ENCODE measurements around the gene RHBDL1. TPM values are rescaled to one million over a fixed set of nuclear protein-coding genes. Genes with fewer than 3 reads are reported as not detected.

Gene RHBDL1
- total and polyA plus RNA-seq, 2 experiments from 2014 or later = 8.4 to 10.1 TPM

DNA sequence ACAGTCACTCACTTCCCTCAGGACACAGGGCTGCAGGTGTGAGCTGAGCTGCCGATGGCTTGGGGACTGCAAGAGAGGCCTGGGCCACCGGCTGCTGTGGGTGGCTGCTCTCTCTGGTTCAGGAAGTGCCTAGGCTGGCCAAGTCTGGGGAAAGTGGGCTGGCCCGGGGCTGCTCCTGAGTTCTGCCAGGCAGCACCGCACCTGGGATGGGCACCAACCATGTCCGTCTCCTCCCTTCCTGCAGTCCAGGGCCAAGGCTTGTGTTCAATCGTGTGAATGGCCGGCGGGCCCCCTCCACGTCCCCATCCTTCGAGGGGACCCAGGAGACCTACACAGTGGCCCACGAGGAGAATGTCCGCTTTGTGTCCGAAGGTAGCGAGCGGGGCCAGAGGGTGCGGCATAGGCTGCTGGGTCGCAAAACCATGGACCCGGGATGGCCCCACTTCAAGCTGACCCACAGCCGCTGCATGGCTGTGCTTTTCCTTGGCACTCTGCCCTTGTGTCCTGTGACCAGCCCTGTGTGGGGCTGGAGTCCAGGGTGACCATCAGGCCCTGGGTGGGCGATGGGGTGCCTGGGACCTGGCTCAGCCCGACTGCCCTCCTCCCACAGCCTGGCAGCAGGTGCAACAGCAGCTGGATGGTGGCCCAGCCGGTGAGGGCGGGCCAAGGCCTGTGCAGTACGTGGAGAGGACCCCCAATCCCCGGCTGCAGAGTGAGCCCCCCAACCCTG, 28.1 kb upstream of the RHBDL1 start:
- H3K36me3 Mint-ChIP-seq (ENCODE audit: low read depth) = no peaks in the 10 kb centered on the region
- no peak for DNase-seq (ENCODE audit: low spot score)
- H4K20me1 ChIP-seq (replicated peaks; ENCODE audit: insufficient read depth) = no peaks in the 10 kb centered on the region; the same call in 1 of the 2 replicates
- no peak overlapping the region for H3K4me3 Mint-ChIP-seq
- H3K36me3 ChIP-seq (ENCODE audit: insufficient read depth) = no peaks in the 10 kb centered on the region
- peaks cover 8% of the 10 kb centered on the region for H3K27me3 Mint-ChIP-seq (ENCODE audit: insufficient read depth, low read depth, poor library complexity)
- peaks cover 9% of the 10 kb centered on the region; the same call in 1 of the 2 replicates for H3F3A ChIP-seq (replicated peaks; ENCODE audit: low read depth)
- H3K27ac ChIP-seq (ENCODE audit: low read depth) = no peak overlapping the region
- no peak for TF ChIP-seq ZNF462 (CRISPR knock-in tag; IDR thresholded peaks at IDR 0.05)
- no peak for TF ChIP-seq CREB1 (CRISPR knock-in tag; IDR thresholded peaks at IDR 0.05; ENCODE audit: low read depth)
- no peak for TF ChIP-seq ETS1 (IDR thresholded peaks at IDR 0.05)
- no peak for TF ChIP-seq STAT1 (IDR thresholded peaks at IDR 0.05; ENCODE audit: unreplicated experiment)
- no peak for TF ChIP-seq ZNF331 (CRISPR knock-in tag; IDR thresholded peaks at IDR 0.05; ENCODE audit: low read depth)
- no peak for TF ChIP-seq JUNB (IDR thresholded peaks at IDR 0.05; ENCODE audit: unreplicated experiment)
- H3K79me2 ChIP-seq (replicated peaks; ENCODE audit: insufficient read depth) = peaks cover 17% of the 10 kb centered on the region; the same call in 1 of the 2 replicates
- no peak overlapping the region for H3K4me2 ChIP-seq
- H3K4me1 ChIP-seq (ENCODE audit: insufficient read depth) = peaks cover 5% of the 10 kb centered on the region; the same call in 1 of the 2 replicates
- H3K4me1 Mint-ChIP-seq = peaks cover 3% of the 10 kb centered on the region; the same call in 2 of the 3 replicates
- no peak overlapping the region for H2AFZ ChIP-seq
- H3K9me2 ChIP-seq (ENCODE audit: insufficient read depth) = no peaks in the 10 kb centered on the region
- no peak overlapping the region for H3K4me3 ChIP-seq
- no peaks in the 10 kb centered on the region for H3K27me3 ChIP-seq (ENCODE audit: insufficient read depth)
- H3K9me3 Mint-ChIP-seq = no peaks in the 10 kb centered on the region
- H3K27ac Mint-ChIP-seq = no peak overlapping the region
- ATAC-seq = no peak
